ENCODE data around the gene CMIP.

The CMIP gene

GRCh38 chr16:81675662-81676061, 231.1 kb downstream of the CMIP start:
- H3K4me3 ChIP-seq (ENCODE audit: low read depth, low read length) = no peak overlapping the region
- no peak for TF ChIP-seq CTCF (IDR thresholded peaks at IDR 0.05; ENCODE audit: insufficient read depth, low read depth, low read length, missing control alignments)
- DNase-seq (ENCODE audit: low read depth) = no peak

GRCh38 chr16:81676066-81676882, 231.7 kb downstream of the CMIP start:
- no peak for DNase-seq (ENCODE audit: low read depth)
- TF ChIP-seq CTCF (IDR thresholded peaks at IDR 0.05; ENCODE audit: insufficient read depth, low read depth, low read length, missing control alignments) = no peak

GRCh38 chr16:81676883-81677737, 232.5 kb downstream of the CMIP start:
- H3K4me3 ChIP-seq (ENCODE audit: low read depth, low read length) = no peak overlapping the region
- TF ChIP-seq CTCF (IDR thresholded peaks at IDR 0.05; ENCODE audit: insufficient read depth, low read depth, low read length, missing control alignments) = no peak
- no peak for DNase-seq (ENCODE audit: low read depth)

More at GRCh38 chr16:81676066-81676882, 231.7 kb downstream of the CMIP start:
- no peak overlapping the region for H3K4me3 ChIP-seq (ENCODE audit: low read depth, low read length)

- no peak overlapping the region for H3K4me3 ChIP-seq (ENCODE audit: low read depth, low read length)
- TF ChIP-seq CTCF (IDR thresholded peaks at IDR 0.05; ENCODE audit: insufficient read depth, low read depth, low read length, missing control alignments) = no peak
- DNase-seq (ENCODE audit: low read depth) = no peak
These were observed 233.9 kb downstream of the CMIP start for GRCh38 chr16:81678326-81679095.

- no peak overlapping the region for H3K4me3 ChIP-seq (ENCODE audit: low read depth, low read length)
- DNase-seq (ENCODE audit: low read depth) = no peak
- TF ChIP-seq CTCF (IDR thresholded peaks at IDR 0.05; ENCODE audit: insufficient read depth, low read depth, low read length, missing control alignments) = no peak
These were observed 235.3 kb downstream of the CMIP start for GRCh38 chr16:81679721-81680430.

Data from GM12865 (cell line).